Measurements from ENCODE around the gene TBX2.

Gene TBX2

GRCh38 chr17:61411261-61412142 lies 11.9 kb downstream of the TBX2 start (continued):
- no peak for TF ChIP-seq TSHZ2 (CRISPR knock-in tag; IDR thresholded peaks at IDR 0.05)
- 0 out of 2 replicates have a peak, but pooled peaks have one; percentile 53 for TF ChIP-seq GLIS3 (CRISPR knock-in tag; IDR thresholded peaks at IDR 0.05)
- peak; percentile 58; the same call in 1 of the 2 replicates for TF ChIP-seq ZFP30 (CRISPR knock-in tag; IDR thresholded peaks at IDR 0.05)
- peak; percentile 12; the same call in 1 of the 2 replicates for TF ChIP-seq CREB5 (CRISPR knock-in tag; IDR thresholded peaks at IDR 0.05; ENCODE audit: low read depth)
- peak; percentile 78 for TF ChIP-seq CSDC2 (CRISPR knock-in tag; IDR thresholded peaks at IDR 0.05)
- TF ChIP-seq OSR1 (CRISPR knock-in tag; IDR thresholded peaks at IDR 0.05), result no peak
- TF ChIP-seq POU6F1 (CRISPR knock-in tag; IDR thresholded peaks at IDR 0.05; ENCODE audit: borderline replicate concordance, low read depth), result no peak
- no peak; the same call in none of the 2 replicates for TF ChIP-seq RARB (CRISPR knock-in tag; IDR thresholded peaks at IDR 0.05)

- ATAC-seq, result peak; percentile 65
- TF ChIP-seq ZFP3 (CRISPR knock-in tag; IDR thresholded peaks at IDR 0.05) (0 out of 2 replicates have a peak, but pooled peaks have one; percentile 10), POU6F1 (CRISPR knock-in tag; IDR thresholded peaks at IDR 0.05; ENCODE audit: borderline replicate concordance, low read depth) (0 out of 2 replicates have a peak, but pooled peaks have one; percentile 21), GLIS3 (CRISPR knock-in tag; IDR thresholded peaks at IDR 0.05) (peak; percentile 53; the same call in 1 of the 2 replicates), CSDC2 (CRISPR knock-in tag; IDR thresholded peaks at IDR 0.05) (peak; percentile 45; the same call in 1 of the 2 replicates), CREB5 (CRISPR knock-in tag; IDR thresholded peaks at IDR 0.05; ENCODE audit: low read depth) (no peak), TCF4 (CRISPR knock-in tag; IDR thresholded peaks at IDR 0.05; ENCODE audit: borderline replicate concordance) (no peak), ZNF565 (CRISPR knock-in tag; conservative IDR thresholded peaks at IDR 0.05; ENCODE audit: low read depth) (no peak), ZFP30 (CRISPR knock-in tag; IDR thresholded peaks at IDR 0.05) (peak; percentile 17; the same call in 1 of the 2 replicates), PPARA (CRISPR knock-in tag; IDR thresholded peaks at IDR 0.05; ENCODE audit: borderline replicate concordance) (no peak), ZC3H10 (CRISPR knock-in tag; IDR thresholded peaks at IDR 0.05) (no peak), TSHZ2 (CRISPR knock-in tag; IDR thresholded peaks at IDR 0.05) (peak; percentile 62; the same call in 1 of the 2 replicates)
These were observed 12.7 kb downstream of the TBX2 start for GRCh38 chr17:61412143-61412859.
